GM12878 (cell line): Measurements from ENCODE around the gene FOXL3. TPM values are rescaled to one million over a fixed set of nuclear protein-coding genes. Genes with fewer than 3 reads are reported as not detected.
"Not testable (repeated sequence)": the region's sequence is repeated elsewhere in the genome, so short reads cannot be mapped to it uniquely, and the experiment has no call there.

Source experiments
- ATAC-seq: fragments of 200-7000 bp; cut with Tn5 transposase; 3 replicates; pipeline ENCODE4 v1.9.1; 2020; ENCODE audit warnings: mild to moderate bottlenecking, moderate library complexity
- BruUV-seq: library from RNA; stranded (reverse); fragments of 400-500 nt; replicated peaks from 2 replicates; lab custom pipeline; 2021; lab: Mats Ljungman, UMichigan
- CTCF ChIA-PET: fragments of 300-600 bp; sonication (Branson Sonifier 250); formaldehyde crosslinking; extraction: SDS; loops from one replicate; lab custom pipeline; 2021; ENCODE audit warnings: inconsistent platforms; lab: Yijun Ruan, JAX
- POLR2A ChIA-PET: fragments of 350-600 bp; formaldehyde crosslinking; extraction: SDS; loops from one replicate; lab custom pipeline; 2021; ENCODE audit warnings: inconsistent platforms; lab: Charles Lee
- RAD21 ChIA-PET: fragments of 300-600 bp; sonication (Branson Sonifier 250); formaldehyde crosslinking; loops from one replicate; lab custom pipeline; 2023; ENCODE audit warnings: antibody characterized with exemption; ENCODE audit not compliant: unreplicated experiment; lab: Charles Lee
- SMC1A ChIA-PET: fragments of 300-600 bp; sonication (Branson Sonifier 250); formaldehyde crosslinking; loops from one replicate; lab custom pipeline; 2023; ENCODE audit not compliant: unreplicated experiment, uncharacterized antibody; lab: Charles Lee
- DNase-seq: peaks from one replicate; pipeline ENCODE4 v3.0.0-alpha.2; 2011; ENCODE audit warnings: low read depth, low spot score
- FAIRE-seq: peaks from 3 replicates; lab custom pipeline; 2011; peaks lifted over from hg19 to GRCh38; lab: Jason Lieb, UNC
- H2AFZ ChIP-seq: 2 replicates; pipeline ENCODE4 v1.6.0; 2011; ENCODE audit warnings: low read depth, low read length, control low read depth; ENCODE audit not compliant: control insufficient read depth
- H3K27ac ChIP-seq: 2 replicates; pipeline ENCODE4 v1.5.1; 2011; ENCODE audit warnings: control low read depth; ENCODE audit not compliant: control insufficient read depth, insufficient read depth
- H3K27me3 ChIP-seq, 2 experiments: replicated peaks in 1 of 2; 2 replicates each; pipeline versions ENCODE4 v1.6.0 to v1.6.1; 2011; ENCODE audit warnings: low read length in 1 of 2; ENCODE audit not compliant: control insufficient read depth in 2 of 2, insufficient read depth in 2 of 2
- H3K36me3 ChIP-seq, 2 experiments: 2 replicates each; pipeline ENCODE4 v1.5.1; 2011; ENCODE audit warnings: low read length in 1 of 2; ENCODE audit not compliant: control insufficient read depth in 2 of 2, insufficient read depth in 2 of 2
- H3K4me1 ChIP-seq: 2 replicates; pipeline ENCODE4 v1.6.1; 2011; ENCODE audit warnings: mild to moderate bottlenecking, low read length, moderate library complexity, mixed read lengths; ENCODE audit not compliant: control insufficient read depth, insufficient read depth
- H3K4me2 ChIP-seq: 2 replicates; pipeline ENCODE4 v1.6.0; 2011; ENCODE audit warnings: control low read depth; ENCODE audit not compliant: control insufficient read depth, insufficient read depth
- H3K4me3 ChIP-seq: fragments of 200-600 bp; sonication (generic); 2 replicates; pipeline ENCODE4 v1.5.1; 2016
- H3K79me2 ChIP-seq: 2 replicates; pipeline ENCODE4 v1.6.0; 2011; ENCODE audit warnings: low read length; ENCODE audit not compliant: control insufficient read depth, insufficient read depth
- H3K9ac ChIP-seq: 2 replicates; pipeline ENCODE4 v1.8.0; 2011; ENCODE audit warnings: low read length, control low read depth, mixed read lengths; ENCODE audit not compliant: control insufficient read depth, insufficient read depth
- H3K9me3 ChIP-seq: replicated peaks from 3 replicates; pipeline ENCODE4 v1.5.1; 2011; ENCODE audit warnings: mild to moderate bottlenecking, low read length; ENCODE audit not compliant: control insufficient read depth, insufficient read depth
- H4K20me1 ChIP-seq: 2 replicates; pipeline ENCODE4 v1.6.0; 2011; ENCODE audit not compliant: control insufficient read depth, insufficient read depth
- CREB1 ChIP-seq: IDR thresholded peaks from 2 replicates; pipeline ENCODE4 v1.6.1; 2012; ENCODE audit warnings: low read depth, mild to moderate bottlenecking, inconsistent platforms
- FOXM1 ChIP-seq: IDR thresholded peaks from 2 replicates; pipeline ENCODE4 v1.6.1; 2012; ENCODE audit warnings: low read depth, mild to moderate bottlenecking, inconsistent platforms, low read length, moderate library complexity
- MEF2A ChIP-seq: IDR thresholded peaks from 2 replicates; pipeline ENCODE4 v1.6.1; 2011; ENCODE audit warnings: low read depth, mild to moderate bottlenecking, low read length, moderate library complexity; ENCODE audit not compliant: insufficient read depth
- MYC ChIP-seq: IDR thresholded peaks from 2 replicates; pipeline ENCODE4 v1.6.1; 2011; ENCODE audit warnings: mild to moderate bottlenecking, low read length, moderate library complexity, inconsistent platforms; ENCODE audit not compliant: insufficient read depth, insufficient replicate concordance, insufficient read length, severe bottlenecking
- RAD21 ChIP-seq: IDR thresholded peaks from 2 replicates; pipeline ENCODE4 v1.6.1; 2011; ENCODE audit warnings: mild to moderate bottlenecking, low read depth, low read length, moderate library complexity; ENCODE audit not compliant: insufficient read depth
- RBBP5 ChIP-seq: fragments of 200-600 bp; sonication (generic); conservative IDR thresholded peaks from 2 replicates; pipeline ENCODE4 v1.6.1; 2016
- SRF ChIP-seq, 2 experiments: IDR thresholded peaks; 2 replicates each; pipeline ENCODE4 v1.6.1; 2011; ENCODE audit warnings: low read depth in 2 of 2, low read length in 2 of 2, mild to moderate bottlenecking in 1 of 2, moderate library complexity in 1 of 2
- WGBS: methylation state at CpG from one replicate; pipeline ENCODE4 v1.1.6; 2016; ENCODE audit warnings: low lambda C conversion rate; ENCODE audit not compliant: insufficient replicate concordance, insufficient coverage; ENCODE audit errors: missing lambda C conversion rate; 5-methylcytosine and 5-hydroxymethylcytosine counted together
- in situ Hi-C: fragments of 300-500 bp; cut with MboI; formaldehyde crosslinking; loops from 9 replicates; pipeline ENCODE4 v1.14.3; 2018; ENCODE audit warnings: mixed read lengths
- intact Hi-C: fragments of 100-400 bp; cut with micrococcal nuclease; formaldehyde crosslinking; loops from one replicate; pipeline ENCODE4 v1.14.2; 2022; ENCODE audit not compliant: unreplicated experiment
- polyA plus RNA-seq, 11 experiments: library from polyadenylated mRNA; depleted of rRNA in 4 of 11; unstranded in 6 of 11; stranded (reverse) in 5 of 11; fragments of >200 nt; fragmentation: Nextera tagmentation in 4 of 11; fragmentation: Illumina TruSeq in 1 of 11; extraction: Ambion mirVana in 4 of 11; extraction: Trizol in 1 of 11; gene quantifications; 1 replicate in 1 of 11; 2 replicates in 10 of 11; pipeline versions ENCODE4 v1.2.1 to v1.2.3, GENCODE V29; 2011 to 2016; ENCODE audit warnings: inconsistent platforms in 2 of 11, missing spikeins in 2 of 11, low read depth in 1 of 11
- total RNA-seq, 4 experiments: library from RNA; depleted of rRNA in 3 of 4; stranded (reverse); fragments of >200 nt in 3 of 4; fragmentation: Illumina TruSeq in 1 of 4; extraction: Trizol in 1 of 4; gene quantifications; 2 replicates each; pipeline versions ENCODE4 v1.2.1 to v1.2.3, GENCODE V29; 2013 to 2021
- TF ChIP-seq, protein P1 (sequence below): IDR thresholded peaks from 2 replicates; pipeline ENCODE4 v1.6.1; 2012; ENCODE audit warnings: low read depth, low read length, improper control_type of control experiment

Gene FOXL3
- total and polyA plus RNA-seq, 10 of the 15 experiments (the other 5 are each of a cell fraction or from before 2014, with no cell fraction given) = not detected

- POLR2A ChIA-PET = no interaction called here
- 50% methylated on average over 9 of the region's 20 CpGs for WGBS
- intact Hi-C loops = no loop called here
- TF ChIP-seq FOXM1 = no peak
- no peak for TF ChIP-seq SRF (IDR thresholded peaks at IDR 0.05; ENCODE audit: low read depth in 2 of 2, low read length in 2 of 2)
- TF ChIP-seq RBBP5 = no peak
- TF ChIP-seq RAD21 = no peak
- no peak for TF ChIP-seq MYC
- TF ChIP-seq, protein P1, sequence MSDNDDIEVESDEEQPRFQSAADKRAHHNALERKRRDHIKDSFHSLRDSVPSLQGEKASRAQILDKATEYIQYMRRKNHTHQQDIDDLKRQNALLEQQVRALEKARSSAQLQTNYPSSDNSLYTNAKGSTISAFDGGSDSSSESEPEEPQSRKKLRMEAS = no peak
- no peak for TF ChIP-seq MEF2A
- TF ChIP-seq CREB1 = no peak
- H3K9me3 ChIP-seq = no peaks in the 10 kb centered on the region; the same call in 2 of the 3 replicates
- BruUV-seq = no TSS peak
- no peaks in the 10 kb centered on the region for H3K79me2 ChIP-seq
- SMC1A ChIA-PET = no interaction called here
- RAD21 ChIA-PET = no interaction called here
- FAIRE-seq = no peak
- no peak overlapping the region for H3K4me3 ChIP-seq
- no peaks in the 10 kb centered on the region for H3K4me1 ChIP-seq
- no peak for ATAC-seq
- no peak overlapping the region for H2AFZ ChIP-seq
- H3K27me3 ChIP-seq = no peaks in the 10 kb centered on the region; a peak in 1 of 4 replicates
- H3K27ac ChIP-seq = no peak overlapping the region
- CTCF ChIA-PET = no interaction called here
- H4K20me1 ChIP-seq = no peaks in the 10 kb centered on the region
- H3K4me2 ChIP-seq = no peak overlapping the region
- no peak overlapping the region for H3K9ac ChIP-seq
- no peak for DNase-seq
- no peaks in the 10 kb centered on the region for H3K36me3 ChIP-seq
- in situ Hi-C loops = no loop called here
Measured at GRCh38 chr7:296373-296945, 6.5 kb downstream of the FOXL3 start.

DNA sequence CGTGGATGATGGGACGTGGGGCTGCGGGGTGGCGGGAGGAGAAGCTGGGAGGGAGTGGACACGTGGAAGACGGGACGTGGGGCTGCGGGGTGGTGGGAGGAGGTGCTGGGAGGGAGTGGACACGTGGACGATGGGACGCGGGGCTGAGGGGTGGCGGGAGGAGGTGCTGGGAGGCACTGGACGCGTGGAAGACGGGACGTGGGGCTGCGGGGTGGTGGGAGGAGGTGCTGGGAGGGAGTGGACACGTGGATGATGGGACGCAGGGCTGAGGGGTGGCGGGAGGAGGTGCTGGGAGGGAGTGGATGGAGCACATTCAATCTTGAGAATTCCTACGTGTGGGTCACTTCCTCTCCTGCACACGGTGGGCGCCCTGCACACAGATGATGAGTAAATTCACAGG, 7.2 kb downstream of the FOXL3 start:
- not testable (repeated sequence) for ATAC-seq

More for the DNA sequence above, 7.2 kb downstream of the FOXL3 start:
- POLR2A ChIA-PET, DNase-seq, H3K4me1 ChIP-seq, BruUV-seq, RAD21 ChIA-PET, CTCF ChIA-PET, H3K9me3 ChIP-seq, in situ Hi-C loops, H3K79me2 ChIP-seq, H3K27me3 ChIP-seq, H3K4me2 ChIP-seq, intact Hi-C loops, H2AFZ ChIP-seq, H3K9ac ChIP-seq, H3K27ac ChIP-seq, H4K20me1 ChIP-seq, H3K4me3 ChIP-seq, SMC1A ChIA-PET, FAIRE-seq, H3K36me3 ChIP-seq: not testable (repeated sequence)
- WGBS = 50% methylated on average over 5 of the region's 24 CpGs
